MM.1S (cell line): ENCODE results near the gene FGF12.

Experiments used
- CTCF ChIP-seq: fragments of 300-600 bp; sonication (generic); IDR thresholded peaks from 2 replicates; pipeline ENCODE4 v1.5.1; 2016; ENCODE audit warnings: antibody characterized with exemption, low read length, mixed read lengths
- EZH2 ChIP-seq: fragments of 300-600 bp; sonication (generic); optimal IDR thresholded peaks from 2 replicates; pipeline ENCODE3; 2017; ENCODE audit warnings: low read depth, mild to moderate bottlenecking, antibody characterized with exemption, low read length, mixed read lengths

GRCh38 chr3:192570315-192570714, 157.0 kb downstream of the FGF12 start:
- TF ChIP-seq CTCF (no peak), EZH2 (no peak)
